ENCODE measurements around the gene HTT. TPM values are rescaled to one million over a fixed set of nuclear protein-coding genes. Genes with fewer than 3 reads are reported as not detected.
A peak's percentile ranks its signal among the peaks of the same experiment; 100 is the strongest.

The HTT gene
- total RNA-seq, 2 experiments from 2014 or later: 56.9 to 62.6 TPM

DNA sequence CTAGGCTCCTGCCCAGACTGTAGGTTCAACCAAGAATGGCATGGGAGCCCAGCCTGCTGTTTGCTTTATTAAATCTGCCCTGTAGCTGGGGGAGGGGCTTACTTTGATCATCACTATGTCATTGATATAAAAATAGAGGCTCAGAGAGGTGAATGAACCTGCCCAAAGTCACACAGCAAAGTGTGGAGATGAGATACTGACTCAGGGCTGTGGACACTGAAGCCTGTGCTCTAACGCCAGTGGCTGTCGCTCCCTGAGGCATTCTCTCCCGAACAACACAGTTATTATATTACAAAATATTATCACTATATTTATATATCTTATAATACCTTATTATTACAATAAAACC is 178.0 kb downstream of the HTT start:
- ATAC-seq (ENCODE audit: poor library complexity) (no peak), DNase-seq (no peak)
- peaks cover 7% of the 10 kb centered on the region for H3K36me3 Mint-ChIP-seq (ENCODE audit: low read depth)
- CTCF ChIA-PET: no interaction called here
- POLR2A ChIA-PET: no interaction called here
- no peak overlapping the region for H3K27ac Mint-ChIP-seq
- H3K9me3 ChIP-seq (ENCODE audit: control insufficient read depth in 1 of 2, insufficient read depth in 1 of 2, low read length in 2 of 2): no peaks in the 10 kb centered on the region
- no peak overlapping the region for H3K4me3 Mint-ChIP-seq
- intact Hi-C loops (cut with DNase I, micrococcal nuclease): no loop called here
- no peak overlapping the region for H3K4me3 ChIP-seq (ENCODE audit: low read length)
- no peaks in the 10 kb centered on the region for H3K27me3 Mint-ChIP-seq
- TF ChIP-seq, protein P1, sequence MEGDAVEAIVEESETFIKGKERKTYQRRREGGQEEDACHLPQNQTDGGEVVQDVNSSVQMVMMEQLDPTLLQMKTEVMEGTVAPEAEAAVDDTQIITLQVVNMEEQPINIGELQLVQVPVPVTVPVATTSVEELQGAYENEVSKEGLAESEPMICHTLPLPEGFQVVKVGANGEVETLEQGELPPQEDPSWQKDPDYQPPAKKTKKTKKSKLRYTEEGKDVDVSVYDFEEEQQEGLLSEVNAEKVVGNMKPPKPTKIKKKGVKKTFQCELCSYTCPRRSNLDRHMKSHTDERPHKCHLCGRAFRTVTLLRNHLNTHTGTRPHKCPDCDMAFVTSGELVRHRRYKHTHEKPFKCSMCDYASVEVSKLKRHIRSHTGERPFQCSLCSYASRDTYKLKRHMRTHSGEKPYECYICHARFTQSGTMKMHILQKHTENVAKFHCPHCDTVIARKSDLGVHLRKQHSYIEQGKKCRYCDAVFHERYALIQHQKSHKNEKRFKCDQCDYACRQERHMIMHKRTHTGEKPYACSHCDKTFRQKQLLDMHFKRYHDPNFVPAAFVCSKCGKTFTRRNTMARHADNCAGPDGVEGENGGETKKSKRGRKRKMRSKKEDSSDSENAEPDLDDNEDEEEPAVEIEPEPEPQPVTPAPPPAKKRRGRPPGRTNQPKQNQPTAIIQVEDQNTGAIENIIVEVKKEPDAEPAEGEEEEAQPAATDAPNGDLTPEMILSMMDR (IDR thresholded peaks at IDR 0.05): no peak
- no peaks in the 10 kb centered on the region for H3K4me1 Mint-ChIP-seq (ENCODE audit: low read depth)
- H3K27me3 ChIP-seq (ENCODE audit: control insufficient read depth in 1 of 2, insufficient read depth in 2 of 2, low read length in 2 of 2): no peaks in the 10 kb centered on the region
- H3K27ac ChIP-seq (ENCODE audit: low read depth in 1 of 2, low read length in 2 of 2): no peak overlapping the region
- H3K36me3 ChIP-seq (ENCODE audit: insufficient read depth, low read length): no peaks in the 10 kb centered on the region
- H3K4me1 ChIP-seq (ENCODE audit: insufficient read depth, low read length): no peaks in the 10 kb centered on the region
- H3K9me3 Mint-ChIP-seq: no peaks in the 10 kb centered on the region

DNA sequence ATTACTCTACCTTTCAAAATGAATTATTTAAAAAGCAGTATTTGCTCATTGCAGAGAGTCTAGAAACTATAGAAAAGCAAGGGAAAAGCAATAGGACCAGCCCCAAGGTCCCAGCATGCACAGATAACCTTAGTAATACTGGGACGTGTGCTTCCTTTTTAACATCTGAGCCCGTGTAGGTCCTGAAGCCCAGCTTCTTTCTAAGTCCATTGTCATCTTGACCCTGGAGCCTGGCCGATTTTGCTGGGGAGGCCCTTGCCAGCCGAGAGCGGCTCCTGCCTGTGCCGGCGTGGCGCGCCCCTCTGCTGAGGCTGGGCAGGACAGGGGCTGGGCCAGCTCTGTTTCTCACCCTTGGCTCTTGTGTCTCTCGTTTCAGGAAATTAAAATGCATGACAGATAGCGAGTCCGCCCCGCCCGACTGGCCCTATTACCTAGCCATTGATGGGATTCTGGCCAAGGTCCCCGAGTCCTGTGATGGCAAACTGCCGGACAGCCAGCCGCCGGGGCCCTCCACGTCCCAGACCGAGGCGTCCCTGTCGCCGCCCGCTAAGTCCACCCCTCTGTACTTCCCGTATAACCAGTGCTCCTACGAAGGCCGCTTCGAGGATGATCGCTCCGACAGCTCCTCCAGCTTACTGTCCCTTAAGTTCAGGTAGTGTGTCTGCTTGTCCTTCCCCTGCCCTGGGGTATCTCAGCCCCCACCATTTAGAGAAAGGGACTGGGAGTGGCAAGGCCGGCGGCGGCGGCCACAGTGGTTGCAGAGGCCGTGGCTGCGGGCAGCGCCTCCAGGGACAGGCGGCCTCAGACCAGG is 178.6 kb downstream of the HTT start:
- Histone ChIP-seq H3K36me3 (ENCODE audit: insufficient read depth, low read length) (no peaks in the 10 kb centered on the region), H3K9me3 (ENCODE audit: control insufficient read depth in 1 of 2, insufficient read depth in 1 of 2, low read length in 2 of 2) (no peaks in the 10 kb centered on the region), H3K4me1 (ENCODE audit: insufficient read depth, low read length) (no peaks in the 10 kb centered on the region), H3K27ac (ENCODE audit: low read depth in 1 of 2, low read length in 2 of 2) (no peak overlapping the region), H3K27me3 (ENCODE audit: control insufficient read depth in 1 of 2, insufficient read depth in 2 of 2, low read length in 2 of 2) (no peaks in the 10 kb centered on the region), H3K4me3 (ENCODE audit: low read length) (no peak overlapping the region)
- intact Hi-C loops (cut with DNase I, micrococcal nuclease): no loop called here
- H3K9me3 Mint-ChIP-seq: no peaks in the 10 kb centered on the region
- CTCF ChIA-PET: no interaction called here
- no peak overlapping the region for H3K27ac Mint-ChIP-seq
- ATAC-seq (ENCODE audit: poor library complexity) (no peak), DNase-seq (peak in 1 of 14 experiments; percentile 29)
- H3K36me3 Mint-ChIP-seq (ENCODE audit: low read depth): peaks cover 7% of the 10 kb centered on the region
- H3K4me1 Mint-ChIP-seq (ENCODE audit: low read depth): no peaks in the 10 kb centered on the region
- no peaks in the 10 kb centered on the region for H3K27me3 Mint-ChIP-seq
- POLR2A ChIA-PET: no interaction called here
- H3K4me3 Mint-ChIP-seq: no peak overlapping the region
- TF ChIP-seq, protein P1 (IDR thresholded peaks at IDR 0.05): no peak

DNA sequence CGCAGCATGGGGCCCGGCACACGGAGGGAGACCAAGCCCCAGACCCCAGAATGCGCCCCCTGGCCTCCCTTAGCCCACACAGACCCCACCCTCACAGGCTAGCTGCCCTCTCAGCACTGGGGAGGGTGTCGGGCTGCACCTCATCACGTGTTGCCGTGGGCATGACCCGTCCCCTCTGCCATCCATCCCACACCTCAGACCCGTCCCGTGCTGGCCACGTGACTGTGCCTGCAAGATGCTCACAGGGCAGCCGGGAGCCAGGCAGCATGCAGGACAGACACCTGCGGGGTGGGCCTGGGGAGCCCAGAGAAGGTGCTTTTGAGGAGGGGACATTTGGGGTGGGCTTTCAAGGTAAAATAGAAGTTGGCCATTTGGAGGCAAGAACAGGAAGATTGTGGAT is 179.3 kb downstream of the HTT start:
- CTCF ChIA-PET: no interaction called here
- Mint-ChIP-seq H3K4me1 (ENCODE audit: low read depth) (no peaks in the 10 kb centered on the region), H3K36me3 (ENCODE audit: low read depth) (peaks cover 7% of the 10 kb centered on the region), H3K9me3 (no peaks in the 10 kb centered on the region), H3K4me3 (no peak overlapping the region), H3K27ac (no peak overlapping the region), H3K27me3 (no peaks in the 10 kb centered on the region)
- Histone ChIP-seq H3K27ac (ENCODE audit: low read depth in 1 of 2, low read length in 2 of 2) (no peak overlapping the region), H3K4me3 (ENCODE audit: low read length) (no peak overlapping the region), H3K4me1 (ENCODE audit: insufficient read depth, low read length) (no peaks in the 10 kb centered on the region), H3K9me3 (ENCODE audit: control insufficient read depth in 1 of 2, insufficient read depth in 1 of 2, low read length in 2 of 2) (no peaks in the 10 kb centered on the region), H3K36me3 (ENCODE audit: insufficient read depth, low read length) (no peaks in the 10 kb centered on the region), H3K27me3 (ENCODE audit: control insufficient read depth in 1 of 2, insufficient read depth in 2 of 2, low read length in 2 of 2) (no peaks in the 10 kb centered on the region)
- ATAC-seq (ENCODE audit: poor library complexity) (no peak), DNase-seq (peak in 1 of 14 experiments; percentile 17)
- POLR2A ChIA-PET: no interaction called here
- TF ChIP-seq, protein P1 (IDR thresholded peaks at IDR 0.05): no peak
- intact Hi-C loops (cut with DNase I, micrococcal nuclease): no loop called here
